Suprapubic skin (tissue), 3 donors: ENCODE data around the gene MAEA.

Experiments used
- CTCF ChIP-seq, 2 donors: fragments of 200-600 bp in 1 of 2; fragments of 450-650 bp in 1 of 2; sonication (generic) in 1 of 2; IDR thresholded peaks; one replicate each; pipeline ENCODE4 v1.5.1; 2016 to 2019; ENCODE audit warnings: antibody characterized with exemption in 2 of 2, mild to moderate bottlenecking in 1 of 2, moderate library complexity in 1 of 2
- POLR2A ChIP-seq, 2 donors: fragments of 450-650 bp; IDR thresholded peaks; one replicate each; pipeline ENCODE4 v1.6.1; 2017; ENCODE audit warnings: antibody characterized with exemption in 2 of 2, mild to moderate bottlenecking in 2 of 2, moderate library complexity in 2 of 2

DNA sequence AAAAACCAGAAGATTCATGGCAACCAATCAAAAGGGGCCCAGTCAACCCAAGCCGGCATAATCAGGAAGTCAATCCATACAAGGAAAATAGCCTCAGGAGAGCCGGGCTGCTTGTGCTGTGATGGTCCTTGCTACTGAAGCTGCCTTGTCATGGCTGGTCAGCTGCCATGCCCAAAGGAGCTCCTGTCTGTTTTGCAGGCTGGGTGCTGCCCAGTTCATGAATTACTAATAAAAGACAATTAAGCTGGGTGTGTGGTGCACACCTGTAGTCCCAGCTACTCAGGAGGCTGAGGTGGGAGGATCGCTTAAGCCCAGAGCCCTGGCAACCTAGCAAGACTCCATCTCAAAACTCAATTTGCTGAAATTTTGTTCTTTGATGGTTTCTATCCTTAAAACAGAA is 24.7 kb upstream of the MAEA start:
- TF ChIP-seq POLR2A (IDR thresholded peaks at IDR 0.05) = no peak
- TF ChIP-seq CTCF (IDR thresholded peaks at IDR 0.05) = no peak
